Measurements from ENCODE around the gene DENND4A.

The DENND4A gene

DNA sequence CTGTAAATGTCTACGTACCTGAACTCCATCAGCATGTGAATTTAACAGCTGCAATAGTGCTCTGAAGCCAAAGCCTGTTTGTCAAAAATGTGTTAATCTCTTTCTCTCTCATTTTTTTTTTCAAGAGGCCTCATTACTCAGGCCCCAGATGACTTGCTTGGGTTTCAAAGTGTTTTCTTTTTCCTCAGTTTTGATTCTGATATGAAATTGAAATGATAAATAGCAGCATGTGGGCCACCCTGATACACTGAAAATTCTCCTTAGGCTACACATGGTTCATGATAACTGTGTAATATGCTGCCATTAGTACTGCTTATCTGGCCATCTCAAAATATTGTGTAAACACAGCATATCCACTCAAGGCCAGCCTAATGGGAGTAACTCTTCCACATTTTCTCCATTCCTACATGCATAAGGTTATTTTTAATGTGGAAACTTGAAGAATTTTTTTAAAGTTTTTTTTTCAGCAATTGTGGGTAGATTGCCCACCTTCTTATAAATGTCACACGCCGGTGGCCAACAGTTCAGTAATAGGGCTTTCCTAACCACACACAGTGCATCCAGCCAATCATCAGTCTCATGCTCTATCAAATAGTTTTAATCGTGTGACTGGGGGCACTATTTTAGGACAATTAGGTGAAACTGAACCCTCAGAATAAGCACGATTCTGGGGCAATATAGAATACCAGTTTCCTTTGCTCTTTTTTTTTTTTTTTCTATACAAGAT, 13.1 kb upstream of the DENND4A start:
- Histone ChIP-seq H3K27ac (ENCODE audit: extremely low read depth, low read depth, low read length) (no peak overlapping the region; the same call in 1 of the 2 replicates), H3K4me3 (ENCODE audit: low read depth, low read length) (no peak overlapping the region), H3K4me1 (ENCODE audit: control insufficient read depth, insufficient read depth, low read length) (0 out of 2 replicates have a peak, but pooled peaks cover 9% of the 10 kb centered on the region), H3K36me3 (ENCODE audit: control insufficient read depth in 2 of 2, insufficient read depth in 1 of 2, low read length in 2 of 2) (no peaks in the 10 kb centered on the region), H3K9me3 (ENCODE audit: control insufficient read depth, insufficient read depth, low read depth, low read length) (no peaks in the 10 kb centered on the region)
- TF ChIP-seq IKZF3 (tag by site-specific recombination; IDR thresholded peaks at IDR 0.05) (0 out of 2 replicates have a peak, but pooled peaks have one; percentile 37), KLF16 (tag by site-specific recombination; IDR thresholded peaks at IDR 0.05) (no peak), YY2 (tag by site-specific recombination; IDR thresholded peaks at IDR 0.05) (peak; percentile 33; the same call in 1 of the 2 replicates), ZNF660 (tag by site-specific recombination; IDR thresholded peaks at IDR 0.05) (0 out of 2 replicates have a peak, but pooled peaks have one; percentile 59), GFI1B (tag by site-specific recombination; IDR thresholded peaks at IDR 0.05) (no peak), ZNF169 (tag by site-specific recombination; IDR thresholded peaks at IDR 0.05) (no peak), ZNF571 (tag by site-specific recombination; IDR thresholded peaks at IDR 0.05) (no peak), ZNF335 (tag by site-specific recombination; conservative IDR thresholded peaks at IDR 0.05) (peak; percentile 46)
- TF ChIP-seq, protein P1, sequence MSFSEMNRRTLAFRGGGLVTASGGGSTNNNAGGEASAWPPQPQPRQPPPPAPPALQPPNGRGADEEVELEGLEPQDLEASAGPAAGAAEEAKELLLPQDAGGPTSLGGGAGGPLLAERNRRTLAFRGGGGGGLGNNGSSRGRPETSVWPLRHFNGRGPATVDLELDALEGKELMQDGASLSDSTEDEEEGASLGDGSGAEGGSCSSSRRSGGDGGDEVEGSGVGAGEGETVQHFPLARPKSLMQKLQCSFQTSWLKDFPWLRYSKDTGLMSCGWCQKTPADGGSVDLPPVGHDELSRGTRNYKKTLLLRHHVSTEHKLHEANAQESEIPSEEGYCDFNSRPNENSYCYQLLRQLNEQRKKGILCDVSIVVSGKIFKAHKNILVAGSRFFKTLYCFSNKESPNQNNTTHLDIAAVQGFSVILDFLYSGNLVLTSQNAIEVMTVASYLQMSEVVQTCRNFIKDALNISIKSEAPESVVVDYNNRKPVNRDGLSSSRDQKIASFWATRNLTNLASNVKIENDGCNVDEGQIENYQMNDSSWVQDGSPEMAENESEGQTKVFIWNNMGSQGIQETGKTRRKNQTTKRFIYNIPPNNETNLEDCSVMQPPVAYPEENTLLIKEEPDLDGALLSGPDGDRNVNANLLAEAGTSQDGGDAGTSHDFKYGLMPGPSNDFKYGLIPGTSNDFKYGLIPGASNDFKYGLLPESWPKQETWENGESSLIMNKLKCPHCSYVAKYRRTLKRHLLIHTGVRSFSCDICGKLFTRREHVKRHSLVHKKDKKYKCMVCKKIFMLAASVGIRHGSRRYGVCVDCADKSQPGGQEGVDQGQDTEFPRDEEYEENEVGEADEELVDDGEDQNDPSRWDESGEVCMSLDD (tag by site-specific recombination; IDR thresholded peaks at IDR 0.05), result no peak
- TF ChIP-seq, protein P2, sequence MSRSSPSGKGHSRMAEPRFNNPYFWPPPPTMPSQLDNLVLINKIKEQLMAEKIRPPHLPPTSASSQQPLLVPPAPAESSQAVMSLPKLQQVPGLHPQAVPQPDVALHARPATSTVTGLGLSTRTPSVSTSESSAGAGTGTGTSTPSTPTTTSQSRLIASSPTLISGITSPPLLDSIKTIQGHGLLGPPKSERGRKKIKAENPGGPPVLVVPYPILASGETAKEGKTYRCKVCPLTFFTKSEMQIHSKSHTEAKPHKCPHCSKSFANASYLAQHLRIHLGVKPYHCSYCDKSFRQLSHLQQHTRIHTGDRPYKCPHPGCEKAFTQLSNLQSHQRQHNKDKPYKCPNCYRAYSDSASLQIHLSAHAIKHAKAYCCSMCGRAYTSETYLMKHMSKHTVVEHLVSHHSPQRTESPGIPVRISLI (tag by site-specific recombination; IDR thresholded peaks at IDR 0.05), result 0 out of 2 replicates have a peak, but pooled peaks have one; percentile 15
- TF ChIP-seq, protein P3, sequence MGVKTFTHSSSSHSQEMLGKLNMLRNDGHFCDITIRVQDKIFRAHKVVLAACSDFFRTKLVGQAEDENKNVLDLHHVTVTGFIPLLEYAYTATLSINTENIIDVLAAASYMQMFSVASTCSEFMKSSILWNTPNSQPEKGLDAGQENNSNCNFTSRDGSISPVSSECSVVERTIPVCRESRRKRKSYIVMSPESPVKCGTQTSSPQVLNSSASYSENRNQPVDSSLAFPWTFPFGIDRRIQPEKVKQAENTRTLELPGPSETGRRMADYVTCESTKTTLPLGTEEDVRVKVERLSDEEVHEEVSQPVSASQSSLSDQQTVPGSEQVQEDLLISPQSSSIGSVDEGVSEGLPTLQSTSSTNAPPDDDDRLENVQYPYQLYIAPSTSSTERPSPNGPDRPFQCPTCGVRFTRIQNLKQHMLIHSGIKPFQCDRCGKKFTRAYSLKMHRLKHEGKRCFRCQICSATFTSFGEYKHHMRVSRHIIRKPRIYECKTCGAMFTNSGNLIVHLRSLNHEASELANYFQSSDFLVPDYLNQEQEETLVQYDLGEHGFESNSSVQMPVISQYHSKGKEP (tag by site-specific recombination; IDR thresholded peaks at IDR 0.05), result 0 out of 2 replicates have a peak, but pooled peaks have one; percentile 4
- TF ChIP-seq, protein P4, sequence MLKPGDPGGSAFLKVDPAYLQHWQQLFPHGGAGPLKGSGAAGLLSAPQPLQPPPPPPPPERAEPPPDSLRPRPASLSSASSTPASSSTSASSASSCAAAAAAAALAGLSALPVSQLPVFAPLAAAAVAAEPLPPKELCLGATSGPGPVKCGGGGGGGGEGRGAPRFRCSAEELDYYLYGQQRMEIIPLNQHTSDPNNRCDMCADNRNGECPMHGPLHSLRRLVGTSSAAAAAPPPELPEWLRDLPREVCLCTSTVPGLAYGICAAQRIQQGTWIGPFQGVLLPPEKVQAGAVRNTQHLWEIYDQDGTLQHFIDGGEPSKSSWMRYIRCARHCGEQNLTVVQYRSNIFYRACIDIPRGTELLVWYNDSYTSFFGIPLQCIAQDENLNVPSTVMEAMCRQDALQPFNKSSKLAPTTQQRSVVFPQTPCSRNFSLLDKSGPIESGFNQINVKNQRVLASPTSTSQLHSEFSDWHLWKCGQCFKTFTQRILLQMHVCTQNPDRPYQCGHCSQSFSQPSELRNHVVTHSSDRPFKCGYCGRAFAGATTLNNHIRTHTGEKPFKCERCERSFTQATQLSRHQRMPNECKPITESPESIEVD (tag by site-specific recombination; IDR thresholded peaks at IDR 0.05), result peak; percentile 78
- TF ChIP-seq, protein P5, sequence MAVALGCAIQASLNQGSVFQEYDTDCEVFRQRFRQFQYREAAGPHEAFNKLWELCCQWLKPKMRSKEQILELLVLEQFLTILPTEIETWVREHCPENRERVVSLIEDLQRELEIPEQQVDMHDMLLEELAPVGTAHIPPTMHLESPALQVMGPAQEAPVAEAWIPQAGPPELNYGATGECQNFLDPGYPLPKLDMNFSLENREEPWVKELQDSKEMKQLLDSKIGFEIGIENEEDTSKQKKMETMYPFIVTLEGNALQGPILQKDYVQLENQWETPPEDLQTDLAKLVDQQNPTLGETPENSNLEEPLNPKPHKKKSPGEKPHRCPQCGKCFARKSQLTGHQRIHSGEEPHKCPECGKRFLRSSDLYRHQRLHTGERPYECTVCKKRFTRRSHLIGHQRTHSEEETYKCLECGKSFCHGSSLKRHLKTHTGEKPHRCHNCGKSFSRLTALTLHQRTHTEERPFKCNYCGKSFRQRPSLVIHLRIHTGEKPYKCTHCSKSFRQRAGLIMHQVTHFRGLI (tag by site-specific recombination; IDR thresholded peaks at IDR 0.05), result peak; percentile 42; the same call in 1 of the 2 replicates
- POLR2A ChIA-PET, result interaction anchor here (1.5 kb wide), 1 partner anchor 8 kb away, joined by 3 read pairs; no protein-coding TSS in a partner anchor
- CTCF ChIA-PET, result interaction anchor here (1.1 to 3.1 kb wide), 3 partner anchors 19 to 52 kb away, joined by 3 to 10 read pairs (median 4); no protein-coding TSS in a partner anchor

Data from HEK293 (cell line).